Ascending aorta (tissue), 2 donors: ENCODE results near the gene VWA3A. TPM values are rescaled to one million over a fixed set of nuclear protein-coding genes. Genes with fewer than 3 reads are reported as not detected.
"Not testable (repeated sequence)": the region's sequence is repeated elsewhere in the genome, so short reads cannot be mapped to it uniquely, and the experiment has no call there.

ENCODE experiments used
- DNase-seq, 2 donors: peaks; one replicate each; pipeline ENCODE4 v3.0.0-alpha.2; 2019; ENCODE audit warnings: low spot score in 2 of 2
- H3K27ac ChIP-seq, 2 donors: fragments of 200-600 bp; sonication (generic); one replicate each; pipeline ENCODE4 v1.5.1; 2016 to 2017; ENCODE audit warnings: mild to moderate bottlenecking in 1 of 2
- H3K27me3 ChIP-seq: fragments of 200-600 bp; sonication (generic); one replicate; pipeline ENCODE4 v1.5.1; 2017
- H3K36me3 ChIP-seq, 2 donors: fragments of 200-600 bp; sonication (generic); one replicate each; pipeline ENCODE4 v1.5.1; 2016
- H3K4me1 ChIP-seq, 2 donors: fragments of 200-600 bp; sonication (generic); one replicate each; pipeline ENCODE4 v1.5.1; 2016 to 2017; ENCODE audit warnings: mild to moderate bottlenecking in 1 of 2
- H3K4me3 ChIP-seq, 2 donors: fragments of 200-600 bp; sonication (generic); one replicate each; pipeline ENCODE4 v1.5.1; 2016 to 2017; ENCODE audit warnings: mild to moderate bottlenecking in 1 of 2
- H3K9me3 ChIP-seq, 2 donors: fragments of 200-600 bp; sonication (generic); one replicate each; pipeline ENCODE4 v1.5.1; 2016
- intact Hi-C: fragments of 100-400 bp; cut with DNase I; formaldehyde crosslinking; loops from one replicate; pipeline ENCODE4 v1.15.1; 2023
- total RNA-seq: library from RNA; depleted of rRNA; stranded (reverse); fragments of >200 nt; gene quantifications from one replicate; pipeline ENCODE4 v1.1.0, GENCODE V29; 2016
- TF ChIP-seq, protein P1 (sequence below), 3 experiments: fragments of 200-600 bp in 2 of 3; fragments of 450-650 bp in 1 of 3; sonication (generic) in 2 of 3; IDR thresholded peaks; one replicate each; pipeline ENCODE4 v1.5.1; 2016 to 2019; ENCODE audit warnings: antibody characterized with exemption in 3 of 3, mild to moderate bottlenecking in 1 of 3, moderate library complexity in 1 of 3

Gene VWA3A, protein sequence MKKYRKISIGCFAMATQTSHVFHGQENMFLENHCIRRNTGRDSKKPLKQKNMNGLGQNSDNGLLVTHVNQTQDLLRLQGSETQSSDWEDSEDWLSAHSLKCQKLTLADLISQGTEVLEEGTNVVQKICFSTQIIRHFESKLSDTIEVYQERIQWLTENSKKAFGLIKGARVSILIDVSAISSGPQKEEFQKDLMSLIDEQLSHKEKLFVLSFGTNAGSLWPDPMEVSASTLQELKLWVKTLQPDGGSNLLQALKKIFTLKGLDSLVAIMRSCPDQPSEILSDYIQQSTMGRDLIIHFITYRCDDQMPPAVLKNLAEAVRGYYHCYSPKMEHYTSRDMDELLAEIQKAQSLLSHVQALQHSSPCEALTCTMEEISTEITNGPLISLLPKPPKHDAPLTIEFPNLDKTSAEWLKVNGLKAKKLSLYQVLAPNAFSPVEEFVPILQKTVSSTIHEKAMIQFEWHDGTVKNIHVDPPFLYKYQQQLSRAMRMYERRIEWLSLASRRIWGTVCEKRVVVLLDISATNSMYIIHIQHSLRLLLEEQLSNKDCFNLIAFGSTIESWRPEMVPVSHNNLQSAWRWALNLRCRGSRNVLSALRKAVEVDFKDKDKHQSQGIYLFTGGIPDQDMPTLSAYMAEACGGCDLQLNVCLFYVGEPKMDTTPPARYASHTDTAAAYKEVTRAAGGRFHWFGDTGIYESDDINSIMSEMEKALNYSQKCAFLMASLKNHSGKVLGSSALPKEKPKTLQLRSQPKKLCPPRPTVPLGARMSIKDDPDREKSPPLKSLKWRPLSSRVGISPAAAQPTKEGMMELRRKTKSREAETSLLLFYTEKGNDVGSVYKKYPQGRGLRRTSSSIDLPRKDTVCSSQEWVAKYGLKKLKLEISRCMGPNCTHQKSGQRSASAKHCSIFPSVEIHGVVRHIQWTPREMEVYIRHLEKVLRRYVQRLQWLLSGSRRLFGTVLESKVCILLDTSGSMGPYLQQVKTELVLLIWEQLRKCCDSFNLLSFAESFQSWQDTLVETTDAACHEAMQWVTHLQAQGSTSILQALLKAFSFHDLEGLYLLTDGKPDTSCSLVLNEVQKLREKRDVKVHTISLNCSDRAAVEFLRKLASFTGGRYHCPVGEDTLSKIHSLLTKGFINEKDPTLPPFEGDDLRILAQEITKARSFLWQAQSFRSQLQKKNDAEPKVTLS
- not detected for total RNA-seq

- intact Hi-C loops = no loop called here
- Histone ChIP-seq H3K36me3 (no peaks in the 10 kb centered on the region), H3K27ac (no peak within 1 kb of the TSS), H3K4me1 (no peaks in the 10 kb centered on the region), H3K9me3 (no peaks in the 10 kb centered on the region), H3K27me3 (no peaks in the 10 kb centered on the region), H3K4me3 (no peak within 1 kb of the TSS)
- TF ChIP-seq, protein P1, sequence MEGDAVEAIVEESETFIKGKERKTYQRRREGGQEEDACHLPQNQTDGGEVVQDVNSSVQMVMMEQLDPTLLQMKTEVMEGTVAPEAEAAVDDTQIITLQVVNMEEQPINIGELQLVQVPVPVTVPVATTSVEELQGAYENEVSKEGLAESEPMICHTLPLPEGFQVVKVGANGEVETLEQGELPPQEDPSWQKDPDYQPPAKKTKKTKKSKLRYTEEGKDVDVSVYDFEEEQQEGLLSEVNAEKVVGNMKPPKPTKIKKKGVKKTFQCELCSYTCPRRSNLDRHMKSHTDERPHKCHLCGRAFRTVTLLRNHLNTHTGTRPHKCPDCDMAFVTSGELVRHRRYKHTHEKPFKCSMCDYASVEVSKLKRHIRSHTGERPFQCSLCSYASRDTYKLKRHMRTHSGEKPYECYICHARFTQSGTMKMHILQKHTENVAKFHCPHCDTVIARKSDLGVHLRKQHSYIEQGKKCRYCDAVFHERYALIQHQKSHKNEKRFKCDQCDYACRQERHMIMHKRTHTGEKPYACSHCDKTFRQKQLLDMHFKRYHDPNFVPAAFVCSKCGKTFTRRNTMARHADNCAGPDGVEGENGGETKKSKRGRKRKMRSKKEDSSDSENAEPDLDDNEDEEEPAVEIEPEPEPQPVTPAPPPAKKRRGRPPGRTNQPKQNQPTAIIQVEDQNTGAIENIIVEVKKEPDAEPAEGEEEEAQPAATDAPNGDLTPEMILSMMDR (IDR thresholded peaks at IDR 0.05) = no peak
- DNase-seq = no peak
Observed at GRCh38 chr16:22092143-22092933, at the start of gene VWA3A. TSS of gene VWA3A (plus strand) at chr16:22092541. CDS start at chr16:22092638, 97 bp downstream.

DNA sequence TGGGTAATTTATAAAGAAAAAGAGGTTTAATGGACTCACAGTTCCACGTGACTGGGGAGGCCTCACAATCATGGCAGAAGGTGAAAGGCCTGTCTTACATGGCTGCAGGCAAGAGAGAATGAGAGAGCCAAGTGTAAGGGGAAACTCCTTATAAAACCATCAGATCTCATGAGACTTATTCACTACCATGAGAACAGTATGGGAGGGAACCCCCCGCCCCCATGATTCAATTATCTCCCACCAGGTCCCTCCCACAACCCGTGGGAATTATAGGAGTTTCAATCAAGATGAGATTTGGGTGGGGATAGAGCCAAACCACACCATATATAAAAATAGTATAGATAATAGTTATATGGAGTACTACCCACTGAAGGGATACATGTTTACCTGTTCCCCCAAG is 48.5 kb upstream of the VWA3A start:
- H3K4me3 ChIP-seq, H3K9me3 ChIP-seq, H3K27me3 ChIP-seq, H3K4me1 ChIP-seq, H3K36me3 ChIP-seq, DNase-seq, H3K27ac ChIP-seq, intact Hi-C loops: not testable (repeated sequence)

GRCh38 chr16:22045888-22046287 is 46.5 kb upstream of the VWA3A start:
- intact Hi-C loops, H3K4me1 ChIP-seq, H3K27me3 ChIP-seq, H3K4me3 ChIP-seq, DNase-seq, H3K27ac ChIP-seq, H3K36me3 ChIP-seq, H3K9me3 ChIP-seq: not testable (repeated sequence)

DNA sequence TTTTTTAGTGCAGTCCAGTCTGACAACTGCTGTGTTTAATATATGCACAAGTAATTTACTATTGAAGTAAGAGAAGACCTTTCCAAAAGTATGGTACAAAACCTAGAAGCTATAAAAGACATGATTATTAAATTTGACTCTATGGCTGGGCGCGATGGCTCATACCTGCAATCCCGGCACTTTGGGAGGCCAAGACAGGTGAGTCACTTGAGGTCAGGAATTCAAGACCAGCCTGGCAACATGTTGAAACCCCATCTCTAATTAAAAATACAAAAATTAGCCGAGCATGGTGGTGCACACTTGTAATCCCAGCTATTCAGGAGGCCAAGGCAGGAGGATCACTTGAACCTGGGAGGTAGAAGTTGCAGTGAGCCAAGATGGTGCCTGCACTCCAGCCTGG is 41.4 kb upstream of the VWA3A start:
- no peaks in the 10 kb centered on the region for H3K36me3 ChIP-seq

GRCh38 chr16:22052980-22053379 is 39.4 kb upstream of the VWA3A start:
- Histone ChIP-seq H3K4me1 (no peaks in the 10 kb centered on the region), H3K27me3 (no peaks in the 10 kb centered on the region), H3K4me3 (no peak overlapping the region), H3K9me3 (no peaks in the 10 kb centered on the region), H3K36me3 (no peaks in the 10 kb centered on the region), H3K27ac (no peak overlapping the region)
- intact Hi-C loops = no loop called here
- no peak for DNase-seq
- TF ChIP-seq, protein P1 (IDR thresholded peaks at IDR 0.05) = no peak

More for the DNA sequence above, 41.4 kb upstream of the VWA3A start:
- Histone ChIP-seq H3K4me3 (no peak overlapping the region), H3K27ac (no peak overlapping the region), H3K4me1 (no peaks in the 10 kb centered on the region), H3K27me3 (no peaks in the 10 kb centered on the region), H3K9me3 (no peaks in the 10 kb centered on the region)
- DNase-seq = no peak
- TF ChIP-seq, protein P1 (IDR thresholded peaks at IDR 0.05) = no peak
- intact Hi-C loops = no loop called here

- no peak for DNase-seq
- Histone ChIP-seq H3K27ac (no peak overlapping the region), H3K4me1 (no peaks in the 10 kb centered on the region), H3K9me3 (no peaks in the 10 kb centered on the region), H3K36me3 (no peaks in the 10 kb centered on the region), H3K27me3 (no peaks in the 10 kb centered on the region), H3K4me3 (no peak overlapping the region)
- intact Hi-C loops = no loop called here
- TF ChIP-seq, protein P1 (IDR thresholded peaks at IDR 0.05) = no peak
Observed at GRCh38 chr16:22053921-22054341, 38.4 kb upstream of the VWA3A start.
